HG03064 (cell line): ENCODE data around the gene TTLL13.

Experiments used
- ATAC-seq: cut with Tn5 transposase; IDR thresholded peaks from one replicate; pipeline ENCODE4 v1.9.1; 2021; ENCODE audit warnings: low read depth; ENCODE audit not compliant: unreplicated experiment

Gene TTLL13

GRCh38 chr15:90213818-90214204 lies 35.5 kb upstream of the TTLL13 start:
- ATAC-seq: no peak

- no peak for ATAC-seq
Measured at GRCh38 chr15:90214553-90215196, 34.7 kb upstream of the TTLL13 start.

GRCh38 chr15:90217671-90218394 lies 31.5 kb upstream of the TTLL13 start:
- ATAC-seq: no peak

GRCh38 chr15:90219421-90220141 lies 29.8 kb upstream of the TTLL13 start:
- ATAC-seq: no peak

- ATAC-seq: no peak
Measured at GRCh38 chr15:90221246-90221900, 28.0 kb upstream of the TTLL13 start.

GRCh38 chr15:90222547-90222946 lies 26.8 kb upstream of the TTLL13 start:
- ATAC-seq: no peak

- ATAC-seq: no peak
Measured at GRCh38 chr15:90223441-90224165, 25.8 kb upstream of the TTLL13 start.

- ATAC-seq: no peak
Measured at GRCh38 chr15:90225047-90225446, 24.3 kb upstream of the TTLL13 start.

- no peak for ATAC-seq
Measured at GRCh38 chr15:90225504-90226234, 23.7 kb upstream of the TTLL13 start.

- no peak for ATAC-seq
Measured at GRCh38 chr15:90227336-90227735, 22.0 kb upstream of the TTLL13 start.

- no peak for ATAC-seq
Measured at GRCh38 chr15:90227816-90228772, 21.3 kb upstream of the TTLL13 start.

GRCh38 chr15:90228960-90229359 lies 20.4 kb upstream of the TTLL13 start:
- no peak for ATAC-seq

GRCh38 chr15:90230071-90230494 lies 19.3 kb upstream of the TTLL13 start:
- no peak for ATAC-seq

GRCh38 chr15:90230610-90231009 lies 18.7 kb upstream of the TTLL13 start:
- ATAC-seq: no peak

GRCh38 chr15:90231028-90232017 lies 18.0 kb upstream of the TTLL13 start:
- no peak for ATAC-seq

GRCh38 chr15:90232196-90232595 lies 17.2 kb upstream of the TTLL13 start:
- no peak for ATAC-seq

- no peak for ATAC-seq
Measured at GRCh38 chr15:90232941-90233386, 16.4 kb upstream of the TTLL13 start.
